KMS-11 (cell line): Measurements from ENCODE around the gene DOCK11.

ENCODE experiments used
- H2AFZ ChIP-seq: fragments of 200-600 bp; sonication (generic); 2 replicates; pipeline ENCODE4 v1.6.1; 2016; ENCODE audit warnings: antibody characterized with exemption, mixed run types, low read depth
- H3K27ac ChIP-seq: fragments of 200-600 bp; sonication (generic); 2 replicates; pipeline ENCODE4 v1.6.1; 2016; ENCODE audit warnings: mild to moderate bottlenecking, mixed run types
- H3K27me3 ChIP-seq: fragments of 200-600 bp; sonication (generic); 2 replicates; pipeline ENCODE4 v1.6.1; 2017; ENCODE audit warnings: mild to moderate bottlenecking, low read depth, mixed run types, moderate library complexity; ENCODE audit not compliant: insufficient read depth
- H3K36me3 ChIP-seq: fragments of 200-600 bp; sonication (generic); 2 replicates; pipeline ENCODE4 v1.6.1; 2017; ENCODE audit warnings: mild to moderate bottlenecking, mixed run types; ENCODE audit not compliant: insufficient read depth
- H3K4me1 ChIP-seq: fragments of 200-600 bp; sonication (generic); 2 replicates; pipeline ENCODE4 v1.6.1; 2016; ENCODE audit warnings: mild to moderate bottlenecking, low read depth, mixed run types; ENCODE audit not compliant: poor library complexity, severe bottlenecking
- H3K4me2 ChIP-seq: fragments of 200-600 bp; sonication (generic); 2 replicates; pipeline ENCODE4 v1.7.0; 2016; ENCODE audit warnings: mild to moderate bottlenecking, mixed run types
- H3K4me3 ChIP-seq: fragments of 200-600 bp; sonication (generic); IDR thresholded peaks from 2 replicates; pipeline ENCODE4 v1.6.1; 2017; ENCODE audit warnings: low read depth, low read length, mixed read lengths; ENCODE audit not compliant: insufficient read depth
- H3K79me2 ChIP-seq: fragments of 200-600 bp; sonication (generic); 2 replicates; pipeline ENCODE4 v1.6.1; 2016; ENCODE audit warnings: low read depth, mixed run types; ENCODE audit not compliant: insufficient read depth
- H3K9ac ChIP-seq: fragments of 200-600 bp; sonication (generic); 2 replicates; pipeline ENCODE4 v1.6.1; 2016; ENCODE audit warnings: mild to moderate bottlenecking, mixed run types
- H4K20me1 ChIP-seq: fragments of 200-600 bp; sonication (generic); 2 replicates; pipeline ENCODE4 v1.6.1; 2016; ENCODE audit warnings: mild to moderate bottlenecking, mixed run types; ENCODE audit not compliant: insufficient read depth
- TF ChIP-seq, protein P1 (sequence below): fragments of 200-600 bp; sonication (generic); conservative IDR thresholded peaks from 2 replicates; pipeline ENCODE4 v1.6.1; 2017; ENCODE audit warnings: low read depth, mild to moderate bottlenecking, antibody characterized with exemption, low read length, moderate library complexity, mixed read lengths

The DOCK11 gene

DNA sequence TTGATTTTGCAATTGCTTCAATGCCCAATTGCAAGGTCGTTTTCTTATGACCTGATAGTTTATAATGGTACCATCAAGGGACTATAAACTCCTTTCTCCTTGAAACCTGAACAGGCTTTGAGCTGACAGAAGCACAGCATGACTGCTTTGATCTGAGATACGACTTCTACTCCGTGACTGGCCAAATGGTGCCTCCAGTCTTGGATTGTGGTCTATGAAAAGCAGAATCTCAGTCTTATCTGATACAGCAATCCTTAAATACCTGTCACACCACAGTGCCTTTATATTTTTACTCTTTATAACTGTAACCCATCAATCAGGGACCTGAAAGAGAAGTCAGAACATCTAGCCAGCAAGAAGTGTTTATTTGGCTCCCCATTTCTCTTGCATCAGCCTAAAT, 93.1 kb downstream of the DOCK11 start:
- Histone ChIP-seq H3K79me2 (no peaks in the 10 kb centered on the region), H3K4me1 (no peaks in the 10 kb centered on the region), H2AFZ (no peak overlapping the region), H3K4me2 (no peak overlapping the region), H3K4me3 (no peak overlapping the region), H3K27me3 (no peaks in the 10 kb centered on the region), H3K36me3 (no peaks in the 10 kb centered on the region), H3K27ac (no peak overlapping the region), H3K9ac (no peak overlapping the region), H4K20me1 (no peaks in the 10 kb centered on the region)
- TF ChIP-seq, protein P1, sequence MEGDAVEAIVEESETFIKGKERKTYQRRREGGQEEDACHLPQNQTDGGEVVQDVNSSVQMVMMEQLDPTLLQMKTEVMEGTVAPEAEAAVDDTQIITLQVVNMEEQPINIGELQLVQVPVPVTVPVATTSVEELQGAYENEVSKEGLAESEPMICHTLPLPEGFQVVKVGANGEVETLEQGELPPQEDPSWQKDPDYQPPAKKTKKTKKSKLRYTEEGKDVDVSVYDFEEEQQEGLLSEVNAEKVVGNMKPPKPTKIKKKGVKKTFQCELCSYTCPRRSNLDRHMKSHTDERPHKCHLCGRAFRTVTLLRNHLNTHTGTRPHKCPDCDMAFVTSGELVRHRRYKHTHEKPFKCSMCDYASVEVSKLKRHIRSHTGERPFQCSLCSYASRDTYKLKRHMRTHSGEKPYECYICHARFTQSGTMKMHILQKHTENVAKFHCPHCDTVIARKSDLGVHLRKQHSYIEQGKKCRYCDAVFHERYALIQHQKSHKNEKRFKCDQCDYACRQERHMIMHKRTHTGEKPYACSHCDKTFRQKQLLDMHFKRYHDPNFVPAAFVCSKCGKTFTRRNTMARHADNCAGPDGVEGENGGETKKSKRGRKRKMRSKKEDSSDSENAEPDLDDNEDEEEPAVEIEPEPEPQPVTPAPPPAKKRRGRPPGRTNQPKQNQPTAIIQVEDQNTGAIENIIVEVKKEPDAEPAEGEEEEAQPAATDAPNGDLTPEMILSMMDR = no peak

- Histone ChIP-seq H3K27me3 (no peaks in the 10 kb centered on the region), H3K4me2 (no peak overlapping the region), H3K79me2 (no peaks in the 10 kb centered on the region), H3K36me3 (no peaks in the 10 kb centered on the region), H3K9ac (no peak overlapping the region), H3K4me1 (no peaks in the 10 kb centered on the region), H3K27ac (no peak overlapping the region), H2AFZ (no peak overlapping the region), H4K20me1 (no peaks in the 10 kb centered on the region), H3K4me3 (no peak overlapping the region)
- TF ChIP-seq, protein P1 = no peak
Observed at GRCh38 chrX:118589227-118589626, 93.6 kb downstream of the DOCK11 start.

DNA sequence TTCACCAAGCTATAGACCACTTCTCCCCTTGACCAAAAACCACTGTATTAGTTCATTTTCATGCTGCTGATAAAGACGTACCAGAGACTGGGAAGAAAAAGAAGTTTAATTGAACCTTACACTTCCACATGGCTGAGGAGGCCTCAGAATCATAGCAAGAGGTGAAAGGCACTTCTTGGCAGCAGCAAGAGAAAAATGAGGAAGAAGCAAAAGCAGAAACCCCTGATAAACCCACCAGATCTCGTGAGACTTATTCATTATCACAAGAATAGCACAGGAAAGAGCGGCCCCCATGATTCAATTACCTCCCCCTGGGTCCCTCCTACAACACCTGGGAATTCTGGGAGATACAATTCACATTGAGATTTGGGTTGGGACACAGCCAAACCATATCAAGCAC, 97.8 kb downstream of the DOCK11 start:
- Histone ChIP-seq H3K27me3 (no peaks in the 10 kb centered on the region), H3K4me2 (no peak overlapping the region), H3K4me3 (no peak overlapping the region), H3K27ac (no peak overlapping the region), H4K20me1 (no peaks in the 10 kb centered on the region), H3K36me3 (no peaks in the 10 kb centered on the region), H3K4me1 (no peaks in the 10 kb centered on the region), H3K79me2 (no peaks in the 10 kb centered on the region), H2AFZ (no peak overlapping the region), H3K9ac (no peak overlapping the region)
- TF ChIP-seq, protein P1 = no peak

GRCh38 chrX:118594697-118595420, 99.2 kb downstream of the DOCK11 start:
- no peaks in the 10 kb centered on the region for H3K27me3 ChIP-seq
- H3K36me3 ChIP-seq = no peaks in the 10 kb centered on the region
- H3K9ac ChIP-seq = no peak overlapping the region
- H3K27ac ChIP-seq = no peak overlapping the region
- no peaks in the 10 kb centered on the region for H3K79me2 ChIP-seq
- TF ChIP-seq, protein P1 = no peak
- H3K4me1 ChIP-seq = no peaks in the 10 kb centered on the region
- no peak overlapping the region for H2AFZ ChIP-seq
- H3K4me2 ChIP-seq = no peak overlapping the region
- H3K4me3 ChIP-seq = no peak overlapping the region
- H4K20me1 ChIP-seq = no peaks in the 10 kb centered on the region
